ENCODE measurements around the gene PCDHGB3. TPM values are rescaled to one million over a fixed set of nuclear protein-coding genes. Genes with fewer than 3 reads are reported as not detected.
A peak's percentile ranks its signal among the peaks of the same experiment; 100 is the strongest.
"Not testable (repeated sequence)": the region's sequence is repeated elsewhere in the genome, so short reads cannot be mapped to it uniquely, and the experiment has no call there.

Gene PCDHGB3
- total RNA-seq, 4 donors from 2014 or later = 0.29 to 2.0 (median 1.2) TPM

- peaks cover 0 to 5% (median 5%) of the 10 kb centered on the region in 3 donors for H3K9me3 ChIP-seq
- in situ Hi-C loops (cut with MboI; ENCODE audit: low sequenced_read_pairs in 4 of 4) = no loop called here
Observed at GRCh38 chr5:141389153-141390042, 19.4 kb downstream of the PCDHGB3 start.

GRCh38 chr5:141392429-141393198 is 22.6 kb downstream of the PCDHGB3 start, which contains the start of gene PCDHGA8:
TSS of gene PCDHGA8 (plus strand) at chr5:141392633. CDS start at chr5:141392814, 181 bp downstream.
- in situ Hi-C loops (cut with MboI; ENCODE audit: low sequenced_read_pairs in 4 of 4) = no loop called here
- DNase-seq (no peak), ATAC-seq (peak in 1 of 2 donors; percentile 37)
- intact Hi-C loops (cut with DNase I; ENCODE audit: low total_unique reads) = no loop called here
- Histone ChIP-seq H3K4me1 (peaks cover 0 to 6% of the 10 kb centered on the region in 2 donors), H3K27ac (no peak within 1 kb of the TSS), H3K36me3 (no peaks in the 10 kb centered on the region), H3K9me3 (peaks cover 0 to 5% (median 5%) of the 10 kb centered on the region in 3 donors), H3K4me3 (peak within 1 kb of the TSS; percentile 9 to 41 (median 12)), H3K27me3 (peaks cover 0 to 21% (median 2%) of the 10 kb centered on the region in 3 donors)
- TF ChIP-seq CTCF (IDR thresholded peaks at IDR 0.05 in 4 of 5, conservative IDR thresholded peaks at IDR 0.05 in 1 of 5) (peak in 3 of 5 experiments; percentile 18 to 48 (median 20)), POLR2A (IDR thresholded peaks at IDR 0.05) (no peak)

More at GRCh38 chr5:141389153-141390042, 19.4 kb downstream of the PCDHGB3 start:
- DNase-seq = no peak
- H3K4me3 ChIP-seq = no peak overlapping the region
- TF ChIP-seq CTCF (IDR thresholded peaks at IDR 0.05 in 4 of 5, conservative IDR thresholded peaks at IDR 0.05 in 1 of 5) (no peak), POLR2A (IDR thresholded peaks at IDR 0.05) (no peak)
- ATAC-seq = no peak
- H3K4me1 ChIP-seq = peaks cover 4% of the 10 kb centered on the region in 2 donors
- H3K36me3 ChIP-seq = no peaks in the 10 kb centered on the region
- H3K27me3 ChIP-seq = peaks cover 0 to 15% (median 2%) of the 10 kb centered on the region in 3 donors
- intact Hi-C loops (cut with DNase I; ENCODE audit: low total_unique reads) = no loop called here
- H3K27ac ChIP-seq = no peak overlapping the region

GRCh38 chr5:141393267-141393666 is 23.2 kb downstream of the PCDHGB3 start:
- Histone ChIP-seq H3K27ac (no peak overlapping the region), H3K9me3 (peaks cover 0 to 5% (median 5%) of the 10 kb centered on the region in 3 donors), H3K4me1 (peaks cover 0 to 6% of the 10 kb centered on the region in 2 donors), H3K36me3 (no peaks in the 10 kb centered on the region), H3K27me3 (peaks cover 0 to 21% (median 2%) of the 10 kb centered on the region in 3 donors), H3K4me3 (peak overlapping the region in 1 of 4 donors; percentile 41)
- TF ChIP-seq POLR2A (IDR thresholded peaks at IDR 0.05) = no peak
- no peak for TF ChIP-seq CTCF (IDR thresholded peaks at IDR 0.05 in 4 of 5, conservative IDR thresholded peaks at IDR 0.05 in 1 of 5)
- intact Hi-C loops (cut with DNase I; ENCODE audit: low total_unique reads) = no loop called here
- ATAC-seq (no peak), DNase-seq (no peak)
- in situ Hi-C loops (cut with MboI; ENCODE audit: low sequenced_read_pairs in 4 of 4) = no loop called here

GRCh38 chr5:141394401-141395187 is 24.6 kb downstream of the PCDHGB3 start:
- H3K4me3 ChIP-seq; H3K27ac ChIP-seq; ATAC-seq; intact Hi-C loops (cut with DNase I; ENCODE audit: low total_unique reads); H3K9me3 ChIP-seq; H3K36me3 ChIP-seq; DNase-seq; in situ Hi-C loops (cut with MboI; ENCODE audit: low sequenced_read_pairs in 4 of 4): not testable (repeated sequence)
- H3K27me3 ChIP-seq = peaks cover 0 to 21% (median 0%) of the 10 kb centered on the region in 3 donors
- H3K4me1 ChIP-seq = peaks cover 6 to 16% of the 10 kb centered on the region in 2 donors

Measured in gastrocnemius medialis (tissue), 4 donors.